Measurements from ENCODE around the gene PTGES2. TPM values are rescaled to one million over a fixed set of nuclear protein-coding genes. Genes with fewer than 3 reads are reported as not detected.

The PTGES2 gene
- total RNA-seq, 6 experiments from 2014 or later: 68.5 to 82.8 (median 70.6) TPM

DNA sequence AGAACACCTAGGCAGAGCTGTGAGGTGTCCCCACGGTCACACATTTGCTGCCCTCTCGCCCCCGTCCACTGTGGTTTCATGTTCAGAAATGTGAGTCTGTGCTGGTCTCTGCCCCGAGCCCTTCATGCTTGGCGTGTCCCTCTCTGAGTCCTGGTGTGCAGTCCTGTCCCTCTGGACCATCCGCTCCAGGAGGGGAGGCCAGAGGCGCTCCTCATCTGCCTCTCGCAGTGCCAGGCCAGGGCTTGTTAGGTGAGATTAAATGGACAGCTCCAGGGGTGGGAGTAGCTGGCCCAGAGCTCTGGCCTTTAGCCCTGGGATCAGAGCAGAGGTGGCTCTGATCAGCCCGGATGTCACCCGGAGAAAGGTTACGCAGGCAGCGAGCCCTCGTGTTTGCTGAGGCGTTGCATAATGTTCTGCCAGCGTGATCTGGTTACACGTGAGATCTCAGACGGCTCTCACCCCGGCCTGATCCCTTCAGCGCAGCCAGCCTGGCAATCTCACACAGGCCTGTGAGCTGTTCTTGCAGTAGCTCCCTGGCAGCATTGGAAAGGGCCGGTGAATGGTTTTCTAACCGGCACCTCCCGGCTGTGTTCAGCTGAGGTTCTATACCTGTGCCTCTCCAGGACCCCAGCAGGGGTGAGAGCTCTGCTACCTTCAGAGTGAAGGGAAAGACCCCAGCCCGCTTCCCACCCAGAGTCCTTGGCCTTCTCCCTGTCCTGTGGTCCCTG, 24.5 kb downstream of the PTGES2 start:
- Mint-ChIP-seq H3K9me3 (no peaks in the 10 kb centered on the region), H3K4me3 (0 out of 2 replicates have a peak overlapping the region, but pooled peaks have one; percentile 32), H3K36me3 (ENCODE audit: low read depth) (peaks cover 40% of the 10 kb centered on the region), H3K4me1 (ENCODE audit: low read depth) (peaks cover 36% of the 10 kb centered on the region), H3K27ac (peak overlapping the region; percentile 40; the same call in 1 of the 2 replicates), H3K27me3 (ENCODE audit: insufficient read depth) (peaks cover 9% of the 10 kb centered on the region)
- TF ChIP-seq, protein P1, sequence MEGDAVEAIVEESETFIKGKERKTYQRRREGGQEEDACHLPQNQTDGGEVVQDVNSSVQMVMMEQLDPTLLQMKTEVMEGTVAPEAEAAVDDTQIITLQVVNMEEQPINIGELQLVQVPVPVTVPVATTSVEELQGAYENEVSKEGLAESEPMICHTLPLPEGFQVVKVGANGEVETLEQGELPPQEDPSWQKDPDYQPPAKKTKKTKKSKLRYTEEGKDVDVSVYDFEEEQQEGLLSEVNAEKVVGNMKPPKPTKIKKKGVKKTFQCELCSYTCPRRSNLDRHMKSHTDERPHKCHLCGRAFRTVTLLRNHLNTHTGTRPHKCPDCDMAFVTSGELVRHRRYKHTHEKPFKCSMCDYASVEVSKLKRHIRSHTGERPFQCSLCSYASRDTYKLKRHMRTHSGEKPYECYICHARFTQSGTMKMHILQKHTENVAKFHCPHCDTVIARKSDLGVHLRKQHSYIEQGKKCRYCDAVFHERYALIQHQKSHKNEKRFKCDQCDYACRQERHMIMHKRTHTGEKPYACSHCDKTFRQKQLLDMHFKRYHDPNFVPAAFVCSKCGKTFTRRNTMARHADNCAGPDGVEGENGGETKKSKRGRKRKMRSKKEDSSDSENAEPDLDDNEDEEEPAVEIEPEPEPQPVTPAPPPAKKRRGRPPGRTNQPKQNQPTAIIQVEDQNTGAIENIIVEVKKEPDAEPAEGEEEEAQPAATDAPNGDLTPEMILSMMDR (IDR thresholded peaks at IDR 0.05): no peak
- DNase-seq: no peak

DNA sequence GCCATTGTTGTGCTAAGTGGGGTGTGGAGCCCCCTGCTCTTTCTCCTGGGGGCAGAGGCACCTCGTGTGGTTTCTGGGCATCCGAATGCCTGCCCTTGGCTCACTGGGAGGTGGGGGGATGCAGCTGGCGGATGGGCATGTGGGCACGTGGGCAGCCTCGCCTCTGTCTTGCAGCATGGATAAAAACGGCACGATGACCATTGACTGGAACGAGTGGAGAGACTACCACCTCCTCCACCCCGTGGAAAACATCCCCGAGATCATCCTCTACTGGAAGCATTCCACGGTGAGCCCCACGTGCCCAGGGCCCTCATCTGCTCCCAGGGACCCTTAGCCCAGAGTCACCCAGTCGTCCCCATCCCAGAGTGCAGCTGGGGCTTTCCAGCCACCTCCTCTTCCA, 25.3 kb downstream of the PTGES2 start:
- H3K4me3 Mint-ChIP-seq: no peak overlapping the region
- no peak for DNase-seq
- H3K36me3 Mint-ChIP-seq (ENCODE audit: low read depth): peaks cover 35% of the 10 kb centered on the region
- peaks cover 9% of the 10 kb centered on the region for H3K27me3 Mint-ChIP-seq (ENCODE audit: insufficient read depth)
- H3K9me3 Mint-ChIP-seq: no peaks in the 10 kb centered on the region
- H3K27ac Mint-ChIP-seq: peak overlapping the region; percentile 31; the same call in 1 of the 2 replicates
- H3K4me1 Mint-ChIP-seq (ENCODE audit: low read depth): peaks cover 43% of the 10 kb centered on the region
- TF ChIP-seq, protein P1 (IDR thresholded peaks at IDR 0.05): no peak

DNA sequence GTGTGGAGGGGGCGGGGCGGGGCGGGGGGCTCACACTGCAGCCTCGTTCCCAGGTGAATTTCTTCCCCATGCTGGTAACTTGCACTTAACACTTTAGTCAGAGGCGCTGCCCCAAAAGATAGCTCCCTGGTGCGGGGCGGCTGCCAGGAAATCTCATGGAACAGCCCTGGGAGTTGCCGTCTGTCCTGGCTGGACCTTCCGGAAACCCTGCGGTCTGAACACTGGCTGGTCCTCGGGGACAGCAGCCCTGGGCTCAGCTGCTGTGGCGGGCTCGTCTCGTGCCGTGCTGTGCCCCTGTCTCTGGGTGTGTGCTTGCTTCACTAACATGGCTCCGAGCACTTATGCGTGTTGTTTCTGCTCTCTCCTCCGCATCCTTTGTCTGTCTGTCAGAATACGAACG, 25.8 kb downstream of the PTGES2 start:
- Mint-ChIP-seq H3K27ac (peak overlapping the region; percentile 31; the same call in 1 of the 2 replicates), H3K36me3 (ENCODE audit: low read depth) (peaks cover 34% of the 10 kb centered on the region), H3K9me3 (no peaks in the 10 kb centered on the region), H3K27me3 (ENCODE audit: insufficient read depth) (peaks cover 7% of the 10 kb centered on the region), H3K4me1 (ENCODE audit: low read depth) (peaks cover 48% of the 10 kb centered on the region), H3K4me3 (no peak overlapping the region)
- no peak for DNase-seq
- TF ChIP-seq, protein P1 (IDR thresholded peaks at IDR 0.05): no peak

DNA sequence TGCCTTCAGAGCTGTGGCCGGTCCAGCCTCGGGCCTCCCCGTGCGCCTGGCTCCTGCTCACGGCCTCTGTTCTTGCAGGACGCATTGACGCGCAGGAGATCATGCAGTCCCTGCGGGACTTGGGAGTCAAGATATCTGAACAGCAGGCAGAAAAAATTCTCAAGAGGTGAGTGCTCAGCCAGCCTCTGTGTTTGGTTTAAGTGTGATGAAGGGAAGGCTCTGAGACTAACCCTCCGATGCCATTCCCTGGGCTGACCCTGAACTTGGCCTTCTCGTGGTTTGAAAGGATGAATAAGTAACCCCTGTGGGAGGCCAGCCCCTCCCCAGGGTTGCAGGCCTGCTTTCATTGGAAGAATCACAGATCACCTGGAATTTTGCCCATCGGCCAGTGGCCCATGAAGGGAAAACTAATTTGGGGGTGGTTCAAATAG, 26.3 kb downstream of the PTGES2 start:
- Mint-ChIP-seq H3K27me3 (ENCODE audit: insufficient read depth) (peaks cover 7% of the 10 kb centered on the region), H3K4me1 (ENCODE audit: low read depth) (peaks cover 52% of the 10 kb centered on the region), H3K4me3 (peak overlapping the region; percentile 19), H3K36me3 (ENCODE audit: low read depth) (peaks cover 30% of the 10 kb centered on the region), H3K9me3 (no peaks in the 10 kb centered on the region), H3K27ac (peak overlapping the region; percentile 100; the same call in 1 of the 2 replicates)
- DNase-seq: no peak
- TF ChIP-seq, protein P1 (IDR thresholded peaks at IDR 0.05): no peak

DNA sequence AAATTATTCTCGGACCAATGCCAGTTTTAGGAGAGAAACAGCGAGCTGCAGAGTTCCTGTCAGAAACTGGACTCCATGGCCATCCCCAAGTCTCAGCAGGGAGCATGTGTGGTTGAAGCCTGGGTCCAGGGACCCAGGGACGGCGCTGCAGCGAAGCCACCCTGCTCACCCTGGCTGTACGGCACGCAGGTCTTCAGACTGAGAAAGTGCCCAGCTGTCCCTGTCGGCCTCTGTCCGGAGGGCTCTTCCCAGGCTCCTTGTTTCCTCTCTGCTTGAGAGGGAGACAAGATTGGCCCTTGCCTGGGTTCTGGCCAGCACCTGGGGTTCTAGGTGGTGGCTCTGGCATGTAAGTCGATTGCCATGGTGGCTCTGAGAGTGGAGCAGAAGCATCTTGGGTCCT, 26.9 kb downstream of the PTGES2 start:
- peaks cover 30% of the 10 kb centered on the region for H3K36me3 Mint-ChIP-seq (ENCODE audit: low read depth)
- peak overlapping the region; percentile 98 for H3K4me3 Mint-ChIP-seq
- no peaks in the 10 kb centered on the region for H3K9me3 Mint-ChIP-seq
- H3K27me3 Mint-ChIP-seq (ENCODE audit: insufficient read depth): peaks cover 7% of the 10 kb centered on the region
- TF ChIP-seq, protein P1 (IDR thresholded peaks at IDR 0.05): no peak
- DNase-seq: no peak
- H3K27ac Mint-ChIP-seq: peak overlapping the region; percentile 100
- H3K4me1 Mint-ChIP-seq (ENCODE audit: low read depth): peaks cover 52% of the 10 kb centered on the region
